DMS153 treated with DMSO at 0.1 percent for 48 hours (cell line): ENCODE measurements around the gene MYO5C.
"Not testable (repeated sequence)": the region's sequence is repeated elsewhere in the genome, so short reads cannot be mapped to it uniquely, and the experiment has no call there.

ENCODE experiments used
- DNase-seq: peaks from one replicate; lab custom pipeline; 2025; ENCODE audit not compliant: unreplicated experiment; lab: John Stamatoyannopoulos, UW

Gene MYO5C

DNA sequence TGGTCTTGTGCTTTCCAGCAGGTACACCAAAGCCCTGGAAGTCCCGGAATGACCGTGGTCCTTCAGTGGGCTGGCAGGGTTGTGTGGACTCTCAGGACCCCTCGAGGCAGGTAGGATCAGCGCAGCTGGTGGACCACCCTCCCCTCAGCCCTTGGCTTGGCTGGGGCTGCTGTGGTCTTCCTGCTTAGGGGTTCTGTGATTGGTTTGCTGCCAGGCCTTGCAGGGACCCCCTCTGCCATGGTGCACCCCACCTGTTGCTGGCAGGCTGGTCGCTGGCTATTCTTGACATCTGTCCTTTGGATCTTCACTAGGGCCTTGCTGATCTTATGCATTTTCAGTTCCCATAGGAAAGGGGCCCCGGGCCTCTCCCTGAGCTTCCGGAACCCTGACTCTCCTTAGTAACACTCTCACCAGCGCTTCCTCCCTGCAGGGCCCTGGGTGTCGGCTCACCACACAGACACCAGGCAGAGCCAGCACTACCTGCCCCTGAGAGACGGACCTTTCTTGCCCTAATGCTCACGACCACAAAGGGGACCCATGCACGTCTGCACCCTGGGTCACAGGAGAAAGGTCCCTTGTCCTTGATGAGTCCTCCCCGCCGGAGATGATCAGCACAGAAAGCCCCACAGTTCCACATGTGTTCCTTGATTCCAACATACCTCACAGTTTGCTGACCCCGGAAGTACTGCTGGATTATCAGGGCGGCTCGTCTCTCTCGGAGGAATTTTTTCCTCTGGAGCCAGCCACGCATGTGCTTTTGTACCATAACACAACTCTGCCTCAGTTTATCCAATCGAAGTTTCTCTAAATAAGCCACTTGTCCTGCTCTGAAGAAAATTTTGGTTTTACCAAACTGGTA is 51.7 kb downstream of the MYO5C start:
- DNase-seq: no peak

DNA sequence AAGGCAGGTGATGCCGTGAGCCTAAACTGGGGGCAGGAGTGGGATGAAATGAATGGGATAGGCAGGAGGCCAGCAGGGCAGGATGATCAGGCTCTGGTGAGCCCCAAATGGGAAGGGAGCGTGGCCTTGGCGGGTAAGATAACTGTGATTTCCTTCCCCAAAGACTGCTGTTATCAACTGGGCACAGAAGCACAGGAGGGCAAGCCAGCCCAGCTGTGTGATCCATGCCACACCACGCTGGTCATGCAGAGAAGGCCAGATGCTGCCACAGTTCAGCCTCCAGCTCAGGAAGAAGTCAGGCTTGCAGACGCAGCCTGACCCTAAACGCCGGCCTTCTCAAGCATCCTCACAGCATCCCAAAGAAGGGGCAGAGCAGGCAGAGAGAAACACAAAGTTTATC is 52.3 kb downstream of the MYO5C start:
- DNase-seq: no peak

- no peak for DNase-seq
Observed at GRCh38 chr15:52241489-52241888, 54.1 kb downstream of the MYO5C start.

DNA sequence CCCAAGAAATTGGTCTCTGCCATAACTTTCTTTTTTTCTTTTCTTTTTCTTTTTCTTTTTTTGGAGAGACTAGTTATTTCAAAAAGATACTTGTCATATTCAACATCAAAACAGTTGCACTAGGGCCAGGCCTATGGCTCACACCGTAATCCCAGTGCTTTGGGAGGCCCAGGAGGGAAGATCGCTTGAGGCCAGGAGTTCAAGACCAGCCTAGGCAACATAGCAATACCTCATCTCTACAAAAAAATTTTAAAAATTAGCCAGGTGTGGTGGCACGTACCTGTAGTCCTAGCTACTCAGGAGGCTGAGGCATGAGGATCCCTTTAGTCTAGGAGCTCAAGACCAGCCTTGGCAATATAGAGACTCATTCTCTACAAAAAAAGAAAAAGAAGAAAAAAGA is 55.4 kb downstream of the MYO5C start:
- no peak for DNase-seq

GRCh38 chr15:52238989-52239525 is 56.5 kb downstream of the MYO5C start:
- DNase-seq: not testable (repeated sequence)

GRCh38 chr15:52238149-52238548 is 57.5 kb downstream of the MYO5C start:
- no peak for DNase-seq

- no peak for DNase-seq
Observed at GRCh38 chr15:52236013-52236412, 59.6 kb downstream of the MYO5C start.

DNA sequence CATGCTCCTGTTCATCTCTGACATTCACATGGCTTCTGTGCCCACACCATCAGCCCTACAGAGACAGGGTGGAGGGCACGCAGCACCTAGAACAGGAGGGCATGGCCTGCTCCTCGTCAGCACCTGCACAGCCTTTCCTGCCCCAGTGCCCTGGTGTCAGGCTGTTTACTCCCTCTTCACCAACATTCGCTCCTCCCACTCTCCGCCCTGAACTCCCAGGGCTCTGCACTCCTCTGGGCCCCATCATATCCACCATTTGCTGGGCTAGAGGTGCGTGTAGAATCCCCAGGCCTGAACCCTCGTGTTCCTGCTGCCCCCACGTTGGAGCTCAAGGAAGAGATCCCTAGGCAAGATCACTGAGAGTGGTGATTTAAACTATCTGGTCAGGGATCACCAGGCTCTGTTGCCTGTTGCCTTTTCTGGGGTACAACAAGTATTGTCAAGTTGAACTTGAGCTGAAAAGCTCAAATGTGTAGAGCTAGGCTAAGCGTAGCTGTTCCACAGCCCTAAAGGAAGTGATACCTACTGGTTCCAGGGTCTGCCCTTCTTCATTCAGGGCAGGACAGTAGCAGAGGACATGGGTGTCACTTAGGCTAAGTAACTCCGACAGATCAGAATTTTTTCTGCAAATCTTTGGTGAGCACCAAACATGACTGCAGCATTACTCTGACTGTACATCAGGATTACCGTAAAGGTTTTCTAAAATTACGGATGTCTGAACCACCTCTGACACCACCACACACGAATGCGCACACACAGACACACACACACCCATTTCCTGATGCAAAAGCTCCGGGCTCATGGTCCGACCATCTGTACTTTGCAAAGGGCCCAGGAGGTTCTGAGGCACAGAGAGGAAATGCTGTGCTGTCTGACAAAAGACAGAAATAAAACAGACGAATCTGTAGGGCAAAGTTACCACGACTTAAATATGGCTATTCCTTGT is 60.7 kb downstream of the MYO5C start:
- DNase-seq: no peak

GRCh38 chr15:52233405-52233804 is 62.2 kb downstream of the MYO5C start:
- no peak for DNase-seq

GRCh38 chr15:52232327-52232726 is 63.3 kb downstream of the MYO5C start:
- no peak for DNase-seq

GRCh38 chr15:52230073-52230472 is 65.5 kb downstream of the MYO5C start:
- DNase-seq: no peak

DNA sequence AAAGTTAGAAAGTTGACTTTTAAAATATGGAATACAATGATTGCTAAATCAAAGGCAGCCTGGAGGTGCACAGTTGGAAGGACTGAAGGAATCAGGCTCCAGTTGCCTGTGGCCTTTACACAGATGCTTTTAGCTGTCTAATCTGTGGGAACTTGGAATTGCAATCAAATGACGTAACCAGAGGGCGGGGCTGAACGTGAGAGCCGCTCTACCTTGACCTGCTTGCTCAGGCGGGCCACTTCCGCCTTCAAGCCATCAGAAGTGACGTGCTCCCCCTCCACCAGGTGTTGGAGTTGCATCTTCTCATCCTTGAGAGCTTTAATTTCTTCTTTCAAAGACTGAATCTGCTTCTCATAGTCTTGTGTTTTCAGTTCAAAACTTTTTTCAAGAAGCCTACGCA is 66.7 kb downstream of the MYO5C start:
- no peak for DNase-seq

DNA sequence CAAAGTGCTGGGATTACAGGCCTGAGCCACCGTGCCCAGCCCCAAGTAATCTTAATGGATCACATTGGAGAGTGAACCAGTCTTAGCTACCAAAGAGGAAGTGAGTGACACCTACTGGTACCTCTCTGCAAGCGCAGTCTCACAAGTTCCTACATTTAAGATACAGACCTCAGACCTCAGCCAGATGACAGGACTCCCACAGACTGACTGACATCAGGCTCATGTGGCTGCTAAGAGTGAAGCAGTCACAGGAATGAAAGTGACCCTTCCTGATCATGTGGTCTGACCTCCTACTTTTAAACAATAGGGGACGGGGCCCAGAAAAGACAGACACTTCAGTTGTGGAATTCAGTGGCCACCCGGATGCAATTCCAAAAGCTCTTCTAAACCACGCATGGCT is 68.1 kb downstream of the MYO5C start:
- no peak for DNase-seq

DNA sequence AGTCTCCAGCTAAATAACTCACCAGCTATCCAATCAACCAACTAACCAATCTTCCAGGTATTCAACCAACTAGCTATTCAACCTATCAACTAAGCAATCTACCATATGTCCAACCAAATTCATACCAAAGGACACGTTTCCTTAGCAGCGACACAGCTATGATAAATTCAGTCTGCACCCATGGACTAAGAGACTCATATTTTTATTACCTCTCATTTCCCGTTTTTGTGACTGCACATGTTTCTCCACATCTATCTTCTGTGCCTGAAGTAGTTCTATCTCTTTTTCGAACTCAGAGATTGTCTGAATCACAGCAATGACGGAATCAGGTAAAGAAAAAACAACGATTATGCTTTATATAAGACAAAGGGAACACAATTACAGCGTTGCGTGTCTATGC is 70.4 kb downstream of the MYO5C start:
- DNase-seq: no peak

- DNase-seq: no peak
Observed at GRCh38 chr15:52224211-52224610, 71.4 kb downstream of the MYO5C start.

DNA sequence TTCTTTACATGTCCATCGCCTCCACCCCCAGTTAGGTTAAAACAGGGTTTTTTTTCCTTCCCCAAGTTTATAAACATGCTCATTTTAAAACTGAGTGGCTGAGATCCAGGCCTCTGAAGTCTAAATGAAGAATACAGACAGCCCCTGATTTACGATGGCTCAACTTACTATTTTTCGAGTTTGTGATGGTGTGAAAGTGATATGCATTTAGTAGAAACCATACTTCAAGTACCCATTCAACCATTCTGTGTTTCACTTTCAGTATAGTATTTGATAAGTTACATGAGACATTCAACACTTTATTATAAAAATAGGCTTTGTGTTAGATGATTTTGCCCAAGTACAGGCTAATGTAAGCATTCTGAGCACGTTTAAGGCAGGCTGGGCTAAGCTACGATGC is 73.9 kb downstream of the MYO5C start:
- no peak for DNase-seq

GRCh38 chr15:52220937-52221660 is 74.5 kb downstream of the MYO5C start:
- no peak for DNase-seq

GRCh38 chr15:52220251-52220650 is 75.4 kb downstream of the MYO5C start:
- no peak for DNase-seq

- no peak for DNase-seq
Observed at GRCh38 chr15:52218816-52219215, 76.8 kb downstream of the MYO5C start.

- DNase-seq: no peak
Observed at GRCh38 chr15:52218371-52218770, 77.2 kb downstream of the MYO5C start.

GRCh38 chr15:52217186-52217585 is 78.4 kb downstream of the MYO5C start:
- DNase-seq: no peak
